Hematopoietic multipotent progenitor cell treated with erythropoietin and hydrocortisone succinate and interleukin-3 and kit ligand, for 17 days (in vitro differentiated cells): Measurements from ENCODE around the gene SIGLEC5.

Source experiments
- DNase-seq: peaks from one replicate; pipeline ENCODE4 v3.0.0-alpha.2; 2015; ENCODE audit warnings: low spot score

The SIGLEC5 gene

DNA sequence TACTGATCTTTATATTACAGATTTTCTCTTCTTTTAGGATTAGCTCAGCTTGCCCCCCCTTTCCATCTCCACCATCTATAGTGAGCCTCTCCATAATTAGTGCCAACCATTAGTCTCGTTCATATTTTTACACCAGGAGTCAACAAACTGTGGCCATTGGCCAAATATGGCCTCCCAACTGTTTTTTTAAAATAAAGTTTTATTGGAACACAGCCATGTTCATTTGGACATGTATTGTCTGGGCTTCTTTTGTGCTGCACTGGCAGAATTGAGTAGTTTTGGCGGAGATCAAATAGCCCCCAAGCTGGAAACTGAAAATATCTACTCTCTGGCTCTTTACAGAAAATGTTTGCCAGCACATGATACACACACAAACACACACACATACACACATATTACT lies 40.7 kb downstream of the SIGLEC5 start:
- no peak for DNase-seq

DNA sequence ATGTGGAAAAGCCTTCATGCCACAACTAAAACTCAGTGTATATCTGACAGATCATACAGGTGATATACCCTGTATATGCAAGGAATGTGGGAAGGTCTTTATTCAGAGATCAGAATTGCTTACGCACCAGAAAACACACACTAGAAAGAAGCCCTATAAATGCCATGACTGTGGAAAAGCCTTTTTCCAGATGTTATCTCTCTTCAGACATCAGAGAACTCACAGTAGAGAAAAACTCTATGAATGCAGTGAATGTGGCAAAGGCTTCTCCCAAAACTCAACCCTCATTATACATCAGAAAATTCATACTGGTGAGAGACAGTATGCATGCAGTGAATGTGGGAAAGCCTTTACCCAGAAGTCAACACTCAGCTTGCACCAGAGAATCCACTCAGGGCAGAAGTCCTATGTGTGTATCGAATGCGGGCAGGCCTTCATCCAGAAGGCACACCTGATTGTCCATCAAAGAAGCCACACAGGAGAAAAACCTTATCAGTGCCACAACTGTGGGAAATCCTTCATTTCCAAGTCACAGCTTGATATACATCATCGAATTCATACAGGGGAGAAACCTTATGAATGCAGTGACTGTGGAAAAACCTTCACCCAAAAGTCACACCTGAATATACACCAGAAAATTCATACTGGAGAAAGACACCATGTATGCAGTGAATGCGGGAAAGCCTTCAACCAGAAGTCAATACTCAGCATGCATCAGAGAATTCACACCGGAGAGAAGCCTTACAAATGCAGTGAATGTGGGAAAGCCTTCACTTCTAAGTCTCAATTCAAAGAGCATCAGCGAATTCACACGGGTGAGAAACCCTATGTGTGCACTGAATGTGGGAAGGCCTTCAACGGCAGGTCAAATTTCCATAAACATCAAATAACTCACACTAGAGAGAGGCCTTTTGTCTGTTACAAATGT lies 42.7 kb downstream of the SIGLEC5 start:
- no peak for DNase-seq

DNA sequence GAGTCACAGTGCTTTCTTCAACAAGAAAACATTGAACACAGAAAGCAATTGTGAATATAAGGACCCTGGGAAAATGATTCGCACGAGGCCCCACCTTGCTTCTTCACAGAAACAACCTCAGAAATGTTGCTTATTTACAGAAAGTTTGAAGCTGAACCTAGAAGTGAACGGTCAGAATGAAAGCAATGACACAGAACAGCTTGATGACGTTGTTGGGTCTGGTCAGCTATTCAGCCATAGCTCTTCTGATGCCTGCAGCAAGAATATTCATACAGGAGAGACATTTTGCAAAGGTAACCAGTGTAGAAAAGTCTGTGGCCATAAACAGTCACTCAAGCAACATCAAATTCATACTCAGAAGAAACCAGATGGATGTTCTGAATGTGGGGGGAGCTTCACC lies 43.4 kb downstream of the SIGLEC5 start:
- no peak for DNase-seq

DNA sequence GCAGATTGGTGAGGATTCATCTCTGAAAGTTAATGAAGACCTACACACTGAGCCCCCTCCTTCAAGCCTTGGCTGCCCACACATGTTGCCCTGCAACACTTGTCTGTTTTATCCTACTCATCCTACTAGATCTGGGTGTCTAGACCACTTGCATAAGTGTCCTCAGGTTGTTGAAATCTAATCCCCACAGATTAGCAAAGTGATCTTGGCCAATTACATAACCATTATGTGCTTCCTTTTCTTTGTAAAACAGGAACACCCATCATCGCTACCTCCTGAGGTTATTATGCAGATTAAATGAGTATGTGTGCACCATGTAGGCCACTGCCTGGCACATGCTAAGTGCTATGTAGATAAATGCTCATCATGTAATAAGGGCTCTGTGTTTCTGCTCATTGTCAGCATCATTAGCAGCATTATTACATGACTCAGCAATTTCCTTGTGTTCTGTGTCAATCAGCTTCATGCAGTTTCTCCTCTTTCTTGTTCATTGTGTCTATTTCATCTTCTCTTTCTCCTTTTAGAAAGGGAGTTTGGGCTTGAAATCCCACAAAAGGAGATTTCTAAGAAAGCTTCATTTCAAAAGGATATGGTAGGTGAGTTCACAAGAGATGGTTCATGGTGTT lies 44.0 kb downstream of the SIGLEC5 start:
- DNase-seq, result no peak

DNA sequence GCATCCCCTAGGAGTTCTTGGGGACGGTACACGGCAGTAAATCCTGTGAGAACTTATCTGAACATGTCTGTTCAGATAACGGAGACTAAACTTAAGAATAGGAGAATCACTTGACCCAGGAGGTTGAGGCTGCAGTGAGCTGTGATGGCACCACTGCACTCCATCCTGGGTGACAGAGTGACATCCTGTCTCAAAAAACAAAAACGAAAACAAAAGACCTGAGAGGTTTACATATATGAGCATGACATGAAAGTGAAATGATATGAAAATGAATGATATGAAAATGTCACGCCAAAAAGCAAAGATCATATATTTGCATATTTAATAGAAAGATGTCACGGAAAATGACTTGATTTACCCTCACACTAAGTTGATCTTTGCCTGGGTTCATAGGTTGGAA lies 53.4 kb downstream of the SIGLEC5 start:
- no peak for DNase-seq

DNA sequence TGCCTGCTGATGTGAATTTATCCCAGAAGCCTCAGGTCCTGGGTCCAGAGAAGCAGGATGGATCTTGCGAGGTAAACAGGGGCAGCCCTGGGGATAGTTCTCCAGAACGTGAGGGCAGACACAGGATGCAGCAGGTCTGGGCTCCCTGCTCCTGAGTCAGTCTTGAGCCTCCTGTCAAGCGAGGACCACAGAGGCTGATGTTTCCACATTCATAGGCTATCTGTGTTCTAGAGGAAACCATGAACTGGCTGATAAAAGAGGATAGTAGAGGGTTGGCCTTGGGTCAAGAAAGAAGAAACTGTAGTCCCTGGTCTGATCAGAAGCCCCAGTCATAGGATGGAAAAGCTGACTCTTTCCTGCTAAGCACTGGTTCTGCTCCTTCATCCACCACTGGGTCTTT lies 56.9 kb downstream of the SIGLEC5 start:
- peak; percentile 26 for DNase-seq

DNA sequence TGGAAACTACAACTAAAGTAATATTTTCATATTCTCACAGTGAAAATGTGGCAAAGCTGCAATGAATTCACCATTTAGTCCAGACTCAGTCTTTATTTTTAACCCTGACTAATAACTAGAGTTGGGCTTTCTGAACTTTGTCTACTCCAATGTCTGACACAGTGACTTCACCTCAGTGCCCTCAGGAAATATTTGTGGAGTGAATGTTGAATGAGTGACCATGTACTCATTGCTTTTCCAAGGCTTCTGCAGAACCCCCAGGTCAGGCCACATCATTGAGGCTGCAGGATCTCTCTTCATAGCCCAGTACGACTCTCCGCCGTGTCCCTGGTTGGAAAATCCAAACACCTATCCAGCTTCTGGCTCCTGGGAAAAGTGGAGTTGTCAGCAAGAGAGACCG lies 57.3 kb downstream of the SIGLEC5 start:
- DNase-seq, result no peak

DNA sequence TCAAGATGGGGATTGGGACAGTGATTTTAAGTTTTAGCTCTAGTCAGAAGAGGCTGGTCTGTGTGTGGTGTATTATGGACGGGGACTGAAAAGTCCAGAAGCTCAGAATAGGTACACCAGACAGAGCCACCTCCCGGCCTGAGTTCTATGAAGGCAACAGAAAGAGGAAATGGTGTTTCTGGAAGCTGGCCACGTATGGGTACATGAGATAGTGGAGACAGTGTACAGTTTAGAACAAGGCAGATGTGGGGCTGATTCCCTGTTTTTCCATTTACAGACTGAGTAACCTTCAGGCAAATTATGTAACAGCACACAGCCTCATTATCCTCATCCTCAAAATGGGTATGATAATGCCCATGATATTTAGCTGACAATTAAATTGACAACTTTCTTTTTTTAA lies 57.8 kb downstream of the SIGLEC5 start:
- DNase-seq, result peak; percentile 71

DNA sequence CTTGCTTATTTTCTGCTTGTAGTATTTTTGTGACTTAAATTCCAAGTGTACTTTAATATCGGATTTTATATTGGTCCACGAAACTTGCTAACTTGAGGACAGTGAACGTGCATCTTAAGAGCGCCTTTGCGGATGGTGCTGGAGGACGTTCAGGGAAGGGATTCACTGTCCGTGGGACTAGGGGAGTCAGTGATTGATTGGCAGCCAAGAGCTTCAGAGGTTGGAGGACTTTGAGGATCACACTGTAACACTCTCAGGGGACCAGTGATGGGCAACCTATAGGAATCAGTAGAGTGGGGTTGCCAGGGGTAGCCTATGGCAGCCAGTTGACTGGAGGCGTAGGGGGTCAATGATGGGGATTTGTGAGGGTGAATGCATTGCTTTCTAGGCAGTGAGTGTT lies 58.6 kb downstream of the SIGLEC5 start:
- DNase-seq, result peak; percentile 49

DNA sequence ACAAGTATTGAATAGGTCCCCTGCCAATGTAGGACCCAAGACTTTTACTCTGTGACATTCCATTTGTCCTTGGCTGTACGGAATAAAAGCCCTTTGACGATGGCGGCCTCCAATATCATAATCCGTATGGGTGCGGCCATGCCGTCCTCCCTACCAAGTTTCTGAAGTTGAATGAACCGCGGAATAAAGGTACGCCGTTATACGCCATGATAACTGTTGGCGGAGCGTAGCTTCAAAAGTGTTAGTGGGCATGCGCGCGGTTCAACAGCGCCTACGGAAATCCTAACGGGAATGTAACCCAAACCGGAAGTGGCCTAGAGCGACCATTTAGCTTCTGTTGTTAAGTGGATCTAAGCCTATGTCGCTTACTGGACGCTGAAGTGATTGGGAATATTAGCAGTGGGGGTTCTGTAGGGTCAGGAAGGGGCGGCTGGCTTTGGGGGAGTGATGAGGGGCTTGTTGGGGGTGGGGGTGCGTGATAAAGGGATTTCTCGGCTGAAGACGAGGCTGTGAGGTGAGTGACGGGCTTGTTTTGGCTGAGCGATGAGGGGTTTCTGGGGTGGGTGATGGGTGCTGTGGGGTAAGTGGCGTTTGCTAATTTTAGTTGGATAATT lies 59.1 kb downstream of the SIGLEC5 start, which contains the start of gene ZNF175:
TSS of gene ZNF175 (plus strand) at position 322 of the 614 bp plus-strand sequence. CDS start 2,047 bp downstream, outside the sequence.
- peak; percentile 95 for DNase-seq

DNA sequence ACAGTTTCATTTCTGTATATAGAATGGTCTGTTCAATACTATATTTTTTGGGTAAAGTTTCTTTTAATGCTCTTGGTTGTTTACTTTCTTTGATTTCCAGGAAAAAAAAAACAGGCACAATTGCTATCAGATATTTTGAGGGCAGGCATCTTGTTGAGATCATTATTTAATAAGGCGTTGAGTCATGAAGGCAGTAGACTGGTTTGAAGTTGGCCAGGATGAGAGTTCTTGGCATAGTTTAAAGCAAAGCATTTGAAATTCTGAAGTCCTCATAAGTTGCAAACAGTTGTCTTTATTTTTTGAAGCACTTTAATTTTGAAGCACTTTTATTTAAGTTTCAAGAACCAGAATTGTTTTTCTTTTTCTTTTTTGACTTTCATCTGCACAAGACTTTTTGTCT lies 61.7 kb downstream of the SIGLEC5 start:
- DNase-seq, result no peak

DNA sequence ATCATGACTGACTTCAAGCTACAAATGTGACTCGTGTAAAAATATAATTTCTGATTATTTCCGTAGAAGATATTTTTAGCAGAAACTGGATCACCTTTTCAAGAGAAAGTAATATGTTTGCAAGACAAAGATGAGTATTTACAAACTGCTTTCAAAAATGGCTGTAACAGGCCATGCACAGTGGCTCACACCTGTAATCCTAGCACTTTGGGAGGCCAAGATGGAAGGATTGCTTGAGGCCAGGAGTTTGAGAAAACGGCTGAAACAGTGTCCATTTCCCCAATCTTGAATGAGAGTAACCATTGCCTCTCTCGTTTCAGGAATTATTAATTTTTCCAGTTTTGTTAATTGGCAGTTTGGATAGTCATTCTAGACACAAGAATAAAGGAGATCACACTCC lies 62.6 kb downstream of the SIGLEC5 start:
- no peak for DNase-seq

DNA sequence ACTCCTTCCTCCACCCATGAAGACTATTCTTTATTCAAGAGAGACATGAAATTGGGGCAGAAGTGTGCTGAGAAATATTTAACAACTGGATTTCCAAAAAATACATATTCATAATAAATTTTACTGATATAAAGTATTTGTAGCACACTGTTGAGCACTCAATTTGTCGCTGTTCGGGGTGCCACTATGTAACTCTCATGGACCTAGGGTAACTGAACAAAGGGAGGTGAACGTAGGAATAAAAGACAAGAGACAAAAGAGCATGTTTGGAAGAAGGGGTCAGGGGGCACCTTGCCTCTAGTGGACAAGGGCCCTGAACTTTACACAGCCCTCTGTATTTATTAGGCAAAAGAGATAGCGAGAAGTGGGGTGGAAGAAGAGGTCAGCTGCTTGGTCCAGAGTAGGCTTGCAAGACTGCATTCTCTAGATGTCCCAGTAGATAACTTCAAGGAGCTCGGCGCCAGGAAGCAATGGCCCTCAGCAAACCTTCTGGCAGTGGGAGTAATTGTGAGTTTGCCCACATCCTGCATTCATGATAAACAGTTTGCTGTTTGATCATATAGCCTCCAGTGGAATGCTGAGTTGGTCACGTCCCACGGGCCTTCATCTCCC lies 63.6 kb downstream of the SIGLEC5 start:
- DNase-seq, result no peak

DNA sequence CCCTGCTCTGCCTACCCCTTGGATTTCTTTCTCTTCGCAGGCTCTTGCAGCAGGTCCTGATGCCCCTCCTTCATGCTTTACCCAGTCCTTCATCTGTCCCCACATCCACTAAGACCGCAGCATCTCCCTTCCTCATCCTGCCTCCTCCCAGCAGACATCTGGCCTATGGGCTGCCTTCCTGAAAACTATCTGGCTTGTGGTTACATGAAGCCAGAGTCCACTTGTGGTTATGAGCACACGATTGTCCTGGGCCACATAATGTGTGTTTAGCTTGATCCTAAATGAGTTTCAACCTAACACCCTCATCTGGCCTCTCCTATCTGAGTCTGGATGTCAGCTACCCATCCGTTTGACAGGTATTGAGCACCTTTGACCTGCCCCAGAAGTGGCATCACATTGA lies 64.6 kb downstream of the SIGLEC5 start:
- no peak for DNase-seq

DNA sequence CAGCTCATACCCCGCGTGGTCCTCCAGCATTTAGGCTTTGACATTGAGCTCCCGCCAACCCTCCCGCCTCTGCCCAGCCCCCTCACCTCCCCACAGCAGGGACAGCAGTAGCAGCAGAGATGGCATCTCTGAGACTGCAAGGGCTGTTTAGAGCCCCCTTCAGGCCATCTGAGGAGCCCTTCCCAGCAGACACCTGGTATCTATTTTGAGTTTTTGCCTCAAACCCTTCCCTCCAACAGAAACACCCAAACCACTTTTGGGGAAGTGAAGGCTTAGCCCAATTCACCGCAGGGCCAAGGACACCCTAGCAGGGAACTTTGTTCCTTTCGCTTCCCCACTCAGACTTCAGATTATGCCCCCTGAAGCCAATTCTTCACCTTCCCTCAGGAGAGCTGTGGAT lies 65.4 kb downstream of the SIGLEC5 start:
- peak; percentile 21 for DNase-seq
